GM21737 (cell line): ENCODE data around the gene AVPR2.

Experiments
- ATAC-seq: cut with Tn5 transposase; IDR thresholded peaks from one replicate; pipeline ENCODE4 v1.9.1; 2021; ENCODE audit warnings: mild to moderate bottlenecking, moderate library complexity; ENCODE audit not compliant: unreplicated experiment

Gene AVPR2

GRCh38 chrX:153930011-153930910 is 25.8 kb downstream of the AVPR2 start:
- no peak for ATAC-seq

GRCh38 chrX:153931151-153931550 is 26.7 kb downstream of the AVPR2 start:
- no peak for ATAC-seq

GRCh38 chrX:153931748-153932147 is 27.3 kb downstream of the AVPR2 start:
- ATAC-seq: no peak

GRCh38 chrX:153932220-153932915 is 27.9 kb downstream of the AVPR2 start:
- no peak for ATAC-seq

GRCh38 chrX:153933748-153934147 is 29.3 kb downstream of the AVPR2 start:
- no peak for ATAC-seq

- peak; percentile 12 for ATAC-seq
Measured at GRCh38 chrX:153934148-153934761, 29.8 kb downstream of the AVPR2 start.

GRCh38 chrX:153934762-153935325 is 30.4 kb downstream of the AVPR2 start, which contains the start of gene NAA10:
NAA10 (minus strand) TSS chrX:153935037; CDS start chrX:153934904, 133 bp downstream.
- peak; percentile 81 for ATAC-seq

GRCh38 chrX:153935326-153935851 is 30.9 kb downstream of the AVPR2 start:
- peak; percentile 4 for ATAC-seq

GRCh38 chrX:153937056-153937455 is 32.6 kb downstream of the AVPR2 start:
- no peak for ATAC-seq

- no peak for ATAC-seq
Measured at GRCh38 chrX:153938226-153938786, 33.8 kb downstream of the AVPR2 start.

- no peak for ATAC-seq
Measured at GRCh38 chrX:153939573-153939972, 35.1 kb downstream of the AVPR2 start.

- ATAC-seq: no peak
Measured at GRCh38 chrX:153941336-153942252, 37.1 kb downstream of the AVPR2 start.

GRCh38 chrX:153944140-153944799 is 39.8 kb downstream of the AVPR2 start, which contains the start of gene RENBP:
RENBP (minus strand) TSS chrX:153944643; CDS start chrX:153944610, 33 bp downstream.
- no peak for ATAC-seq

GRCh38 chrX:153944800-153945150 is 40.3 kb downstream of the AVPR2 start:
- ATAC-seq: no peak

- no peak for ATAC-seq
Measured at GRCh38 chrX:153945956-153946943, 41.8 kb downstream of the AVPR2 start.

- peak; percentile 61 for ATAC-seq
Measured at GRCh38 chrX:153947009-153947769, 42.7 kb downstream of the AVPR2 start.

GRCh38 chrX:153948002-153948466 is 43.6 kb downstream of the AVPR2 start:
- ATAC-seq: no peak
